GM18951 (cell line): ENCODE results near the gene CMTM5.

Experiments
- POLR2A ChIP-seq: IDR thresholded peaks from 4 replicates; pipeline ENCODE4 v1.6.1; 2011; ENCODE audit warnings: mild to moderate bottlenecking; ENCODE audit not compliant: insufficient read length, insufficient read depth; ENCODE audit errors: extremely low read depth
- in situ Hi-C: fragments of 300-500 bp; cut with MboI; formaldehyde crosslinking; loops from one replicate; pipeline ENCODE4 v1.12.0; 2022; ENCODE audit warnings: low sequenced_read_pairs, mixed read lengths, inconsistent platforms; ENCODE audit not compliant: unreplicated experiment

The CMTM5 gene

GRCh38 chr14:23361320-23361719, 15.5 kb upstream of the CMTM5 start:
- in situ Hi-C loops, result no loop called here
- no peak for TF ChIP-seq POLR2A

GRCh38 chr14:23361763-23362162, 15.1 kb upstream of the CMTM5 start:
- TF ChIP-seq POLR2A, result no peak
- in situ Hi-C loops, result no loop called here

- no peak for TF ChIP-seq POLR2A
- in situ Hi-C loops, result no loop called here
These were observed 14.6 kb upstream of the CMTM5 start for GRCh38 chr14:23362200-23362599.

DNA sequence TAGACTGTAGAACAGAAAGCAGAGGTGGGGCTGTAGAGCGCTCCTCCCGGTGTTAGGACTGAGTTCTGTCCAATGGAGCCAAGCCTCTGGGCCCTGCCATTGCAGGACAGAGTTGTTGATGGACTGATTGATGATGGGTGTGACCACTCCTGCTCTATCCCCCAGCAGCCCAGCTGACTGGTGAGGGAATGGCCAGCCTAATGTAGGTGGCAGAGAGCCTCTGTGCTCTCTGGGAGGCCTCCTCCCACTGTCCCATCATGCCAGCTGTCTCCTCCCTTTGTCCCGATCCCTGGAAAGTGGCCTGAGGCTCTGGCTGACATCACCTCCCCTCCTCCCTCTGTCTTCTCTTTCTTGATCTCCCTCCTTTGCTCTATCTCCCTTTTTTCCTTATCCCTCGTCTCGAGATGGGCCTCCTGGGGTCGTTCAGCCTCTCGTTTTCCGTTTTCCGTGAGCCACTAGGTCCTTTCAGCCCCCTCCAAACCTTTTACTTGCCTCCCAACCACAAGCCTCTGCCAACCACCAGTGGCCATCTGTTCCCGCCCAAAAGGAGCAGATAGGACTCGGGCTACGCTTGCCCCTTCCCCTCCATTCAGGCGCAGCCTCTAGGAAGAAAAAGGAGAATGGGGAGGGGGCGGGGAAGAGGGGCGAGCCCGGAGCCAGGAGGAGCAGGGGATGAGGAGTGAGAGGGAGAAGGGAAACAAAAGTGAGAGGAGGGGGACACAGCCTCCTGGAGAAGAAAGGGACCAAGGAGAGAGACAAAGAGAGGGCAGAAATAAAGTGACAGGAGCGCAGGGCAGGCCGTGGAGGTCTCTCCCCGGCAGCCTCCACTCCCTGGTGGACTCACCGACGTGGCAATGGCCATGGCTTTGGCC, 12.4 kb upstream of the CMTM5 start:
- in situ Hi-C loops, result no loop called here
- TF ChIP-seq POLR2A, result no peak

GRCh38 chr14:23365036-23365731, 11.7 kb upstream of the CMTM5 start, which contains the start of gene EFS:
TSS of gene EFS (minus strand) at chr14:23365172. CDS start at chr14:23365025, 147 bp downstream.
- in situ Hi-C loops, result no loop called here
- no peak for TF ChIP-seq POLR2A

- in situ Hi-C loops, result no loop called here
- TF ChIP-seq POLR2A, result no peak
These were observed 11.0 kb upstream of the CMTM5 start for GRCh38 chr14:23365732-23366425.

- in situ Hi-C loops, result no loop called here
- no peak for TF ChIP-seq POLR2A
These were observed 10.4 kb upstream of the CMTM5 start for GRCh38 chr14:23366426-23366921.

DNA sequence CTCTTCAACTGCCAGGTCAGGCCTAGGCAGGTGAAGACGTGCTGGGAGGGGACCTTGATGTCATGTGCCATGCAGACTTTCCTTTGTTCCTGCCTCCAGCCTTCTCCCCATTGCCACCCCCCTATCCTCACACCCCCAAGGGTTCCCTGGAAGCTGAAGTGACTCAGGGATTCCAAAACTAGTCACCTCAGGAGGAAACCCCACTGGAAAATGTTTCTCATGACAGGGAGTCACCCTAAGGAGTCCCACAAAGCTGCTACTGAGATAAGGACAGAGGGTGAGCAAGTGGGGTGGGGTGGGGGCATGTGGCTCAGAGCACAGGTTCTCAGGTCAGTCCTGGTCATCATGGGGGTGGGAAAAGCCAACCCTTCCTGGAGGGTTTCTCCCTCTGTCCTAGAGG, 6.6 kb upstream of the CMTM5 start:
- in situ Hi-C loops, result loop anchor here (10.0 kb wide), 1 partner anchor 105 kb away; no protein-coding TSS in a partner anchor
- no peak for TF ChIP-seq POLR2A

GRCh38 chr14:23371865-23372264, 5.0 kb upstream of the CMTM5 start:
- TF ChIP-seq POLR2A, result no peak
- in situ Hi-C loops, result loop anchor here (10.0 kb wide), 1 partner anchor 107 kb away; no protein-coding TSS in a partner anchor

DNA sequence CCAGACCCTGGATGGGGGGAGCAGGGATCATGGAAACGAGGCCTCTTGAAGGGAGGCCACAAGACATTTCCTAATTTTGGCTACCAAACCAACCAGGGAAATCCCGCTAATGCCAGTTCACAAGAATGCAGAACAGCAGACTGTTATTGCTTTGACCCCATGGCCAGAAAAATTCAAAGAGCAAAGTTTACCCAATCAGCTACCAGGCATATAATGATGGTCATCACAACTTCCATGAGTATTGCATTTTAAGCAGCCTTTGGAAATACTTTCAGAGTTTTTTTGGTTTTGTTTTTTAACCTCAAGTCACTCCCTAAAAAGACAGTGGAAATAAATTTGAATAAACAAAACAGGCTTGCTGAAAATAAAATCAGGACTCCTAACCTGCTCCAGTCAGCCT, 4.3 kb upstream of the CMTM5 start, which contains the start of gene IL25:
Gene IL25 (plus strand): TSS at position 301 of the 400 bp plus-strand sequence.
- TF ChIP-seq POLR2A, result no peak
- in situ Hi-C loops, result loop anchor here (10.0 kb wide), 1 partner anchor 108 kb away; no protein-coding TSS in a partner anchor

- no peak for TF ChIP-seq POLR2A
- in situ Hi-C loops, result loop anchor here (10.0 kb wide), 1 partner anchor 108 kb away; no protein-coding TSS in a partner anchor
These were observed 3.8 kb upstream of the CMTM5 start for GRCh38 chr14:23373041-23373440.

GRCh38 chr14:23375527-23376251, 1.2 kb upstream of the CMTM5 start:
- TF ChIP-seq POLR2A, result no peak
- in situ Hi-C loops, result loop anchor here (10.0 kb wide), 1 partner anchor 111 kb away; no protein-coding TSS in a partner anchor
